ENCODE measurements around the gene BCAR3. TPM values are rescaled to one million over a fixed set of nuclear protein-coding genes. Genes with fewer than 3 reads are reported as not detected.

Gene BCAR3
- total and polyA plus RNA-seq, 2 of the 4 experiments (the other 2 are of a cell fraction) = 41.4 to 46.4 TPM

GRCh38 chr1:93729906-93730305 lies 48.3 kb upstream of the BCAR3 start:
- in situ Hi-C loops (cut with MboI; ENCODE audit: low sequenced_read_pairs) (no loop called here), dilution Hi-C loops (cut with HindIII; ENCODE audit: low sequenced_read_pairs, unreplicated experiment) (no loop called here), intact Hi-C loops (cut with micrococcal nuclease) (no loop called here)
- Histone ChIP-seq H4K91ac (ENCODE audit: insufficient read depth, low read depth, low read length) (no peak overlapping the region), H3K4me3 (ENCODE audit: insufficient read depth, low read depth, low read length) (no peak overlapping the region), H3K4ac (ENCODE audit: low read depth, low read length) (peak overlapping the region; percentile 10; the same call in 1 of the 2 replicates), H3K23ac (ENCODE audit: low read depth, low read length) (no peak overlapping the region), H3K18ac (ENCODE audit: low read depth, low read length) (no peak overlapping the region), H3K9me1 (ENCODE audit: insufficient read depth, low read length) (peaks cover 11% of the 10 kb centered on the region), H2AFZ (replicated peaks; ENCODE audit: low read length, poor library complexity) (peak overlapping the region; percentile 23), H4K5ac (ENCODE audit: low read depth, low read length) (no peak overlapping the region), H2BK15ac (ENCODE audit: low read depth, low read length) (no peak overlapping the region), H3K36me3 (ENCODE audit: control insufficient read depth, insufficient read depth, low read length) (no peaks in the 10 kb centered on the region), H3K56ac (ENCODE audit: extremely low read depth, insufficient read depth, low read length) (no peak overlapping the region), H2BK120ac (ENCODE audit: low read depth, low read length) (peak overlapping the region; percentile 22; the same call in 1 of the 2 replicates), H3K27me3 (ENCODE audit: control insufficient read depth, insufficient read depth, low read length) (no peaks in the 10 kb centered on the region), H3K4me2 (ENCODE audit: low read depth, low read length) (no peak overlapping the region), H2BK20ac (ENCODE audit: low read depth, low read length) (no peak overlapping the region), H3K27ac (ENCODE audit: insufficient read depth, low read length) (no peak overlapping the region), H2AK9ac (replicated peaks; ENCODE audit: low read depth, low read length, poor library complexity) (no peak overlapping the region), H3K4me1 (ENCODE audit: control insufficient read depth, insufficient read depth, low read length) (peaks cover 5% of the 10 kb centered on the region), H2BK5ac (ENCODE audit: low read depth, low read length, poor library complexity, severe bottlenecking) (no peak overlapping the region), H3K14ac (replicated peaks; ENCODE audit: low read depth, low read length) (no peak overlapping the region), H3K79me1 (ENCODE audit: low read depth in 1 of 2, low read length in 2 of 2) (peaks cover 0 to 3% of the 10 kb centered on the region in 2 experiments; a peak in 3 of 4 replicates), H3K9me3 (ENCODE audit: control insufficient read depth, insufficient read depth, low read length) (no peaks in the 10 kb centered on the region), H3K9ac (ENCODE audit: low read depth, low read length) (no peak overlapping the region), H2AK5ac (ENCODE audit: low read depth, low read length) (0 out of 2 replicates have a peak overlapping the region, but pooled peaks have one; percentile 15), H4K20me1 (ENCODE audit: insufficient read depth, low read length) (no peaks in the 10 kb centered on the region), H4K8ac (ENCODE audit: low read depth in 2 of 2, low read length in 2 of 2) (no peak overlapping the region)
- DNase-seq (no peak), ATAC-seq (ENCODE audit: low read depth) (no peak)
- TF ChIP-seq NFE2L2 (IDR thresholded peaks at IDR 0.05; ENCODE audit: low read depth, low read length) (no peak), ELK1 (IDR thresholded peaks at IDR 0.05; ENCODE audit: borderline replicate concordance, low read depth, low read length) (no peak), BHLHE40 (IDR thresholded peaks at IDR 0.05; ENCODE audit: low read depth, low read length) (no peak), RFX5 (IDR thresholded peaks at IDR 0.05; ENCODE audit: low read depth, low read length) (no peak), MXI1 (IDR thresholded peaks at IDR 0.05; ENCODE audit: borderline replicate concordance, low read depth, low read length) (no peak), CHD1 (IDR thresholded peaks at IDR 0.05; ENCODE audit: low read depth, low read length) (no peak), FOS (IDR thresholded peaks at IDR 0.05; ENCODE audit: low read depth, low read length) (no peak), POLR2A (IDR thresholded peaks at IDR 0.05; ENCODE audit: low read depth, low read length) (no peak), RCOR1 (IDR thresholded peaks at IDR 0.05; ENCODE audit: insufficient replicate concordance, low read length) (no peak), MAZ (IDR thresholded peaks at IDR 0.05; ENCODE audit: borderline replicate concordance, low read depth, low read length) (no peak), RAD21 (IDR thresholded peaks at IDR 0.05; ENCODE audit: low read length) (no peak), CEBPB (IDR thresholded peaks at IDR 0.05; ENCODE audit: low read depth, low read length) (no peak), MAFK (IDR thresholded peaks at IDR 0.05; ENCODE audit: low read depth, low read length) (no peak), SMC3 (IDR thresholded peaks at IDR 0.05; ENCODE audit: low read depth, low read length) (no peak), CTCF (conservative IDR thresholded peaks at IDR 0.05; ENCODE audit: low read depth, low read length) (no peak), USF2 (IDR thresholded peaks at IDR 0.05; ENCODE audit: low read depth, low read length) (no peak)
- ChIA-PET CTCF (no interaction called here), POLR2A (ENCODE audit: unreplicated experiment) (no interaction called here)
- no TSS peak for BruUV-seq (replicated peaks)
- WGBS, 2 experiments (ENCODE audit: extremely low coverage in 2 of 2, insufficient read length in 1 of 2) = 80% methylated on average over 1 of the region's 4 CpGs; no CpG with 5 or more reads in 1 of the 2 experiments

All from IMR-90 (cell line).